Spleen (tissue), 11 donors: ENCODE results near the gene ARSI. TPM values are rescaled to one million over a fixed set of nuclear protein-coding genes. Genes with fewer than 3 reads are reported as not detected.

Source experiments
- DNase-seq: peaks from one replicate; pipeline ENCODE4 v3.0.0-alpha.2; 2020
- H3K27ac ChIP-seq, 8 donors: fragments of 200-600 bp; sonication (generic) in 7 of 8; 1 replicate in 4 of 8; 2 replicates in 4 of 8; pipeline versions ENCODE4 v1.5.0 to v1.8.0; 2016 to 2021; ENCODE audit warnings: inconsistent platforms in 4 of 8, mild to moderate bottlenecking in 4 of 8, moderate library complexity in 1 of 8
- H3K27me3 ChIP-seq, 7 donors: fragments of 200-600 bp; sonication (generic) in 6 of 7; replicated peaks in 1 of 7; 1 replicate in 4 of 7; 2 replicates in 3 of 7; pipeline versions ENCODE4 v1.5.0 to v1.8.0; 2016 to 2021; ENCODE audit warnings: inconsistent platforms in 3 of 7, mild to moderate bottlenecking in 1 of 7
- H3K36me3 ChIP-seq, 6 donors: fragments of 200-600 bp; sonication (generic) in 5 of 6; 1 replicate in 4 of 6; 2 replicates in 2 of 6; pipeline versions ENCODE4 v1.5.0 to v1.8.0; 2016 to 2021; ENCODE audit warnings: inconsistent platforms in 2 of 6
- H3K4me1 ChIP-seq, 6 donors: fragments of 200-600 bp; sonication (generic) in 5 of 6; 1 replicate in 3 of 6; 2 replicates in 3 of 6; pipeline versions ENCODE4 v1.5.0 to v1.8.0; 2016 to 2021; ENCODE audit warnings: inconsistent platforms in 3 of 6
- H3K4me3 ChIP-seq, 8 donors: fragments of 200-600 bp; sonication (generic) in 7 of 8; 1 replicate in 4 of 8; 2 replicates in 4 of 8; pipeline versions ENCODE4 v1.5.0 to v1.8.0; 2016 to 2021; ENCODE audit warnings: inconsistent platforms in 4 of 8, mild to moderate bottlenecking in 4 of 8, moderate library complexity in 2 of 8
- H3K9me3 ChIP-seq, 8 donors: fragments of 200-600 bp; sonication (generic) in 7 of 8; 1 replicate in 4 of 8; 2 replicates in 4 of 8; pipeline versions ENCODE4 v1.5.0 to v1.8.0; 2016 to 2021; ENCODE audit warnings: inconsistent platforms in 4 of 8
- POLR2A ChIP-seq, 3 donors: fragments of 450-650 bp; IDR thresholded peaks; one replicate each; pipeline ENCODE4 v1.5.1; 2017; ENCODE audit warnings: antibody characterized with exemption in 3 of 3, mild to moderate bottlenecking in 1 of 3
- POLR2AphosphoS5 ChIP-seq, 3 donors: sonication (generic); formaldehyde crosslinking; IDR thresholded peaks; one replicate each; pipeline ENCODE4 v1.5.1; 2017; ENCODE audit warnings: antibody characterized with exemption in 3 of 3
- WGBS, 5 donors: extraction: QIAGEN DNeasy Blood & Tissue Kit in 3 of 5; methylation state at CpG; one replicate each; pipeline versions ENCODE4 v1.1.5 to v1.1.7; 2013 to 2018; 5-methylcytosine and 5-hydroxymethylcytosine counted together
- intact Hi-C: fragments of 100-400 bp; cut with DNase I; formaldehyde crosslinking; loops from one replicate; pipeline ENCODE4 v1.15.0; 2023; ENCODE audit warnings: low total_unique reads
- polyA plus RNA-seq, 3 donors: library from polyadenylated mRNA; stranded (reverse); fragments of 200-250 nt; gene quantifications; one replicate each; pipeline ENCODE4 v1.2.1, GENCODE V29; 2013
- total RNA-seq, 7 donors: library from RNA; depleted of rRNA in 3 of 7; stranded (reverse); fragments of >200 nt in 3 of 7; fragmentation: NEBNext Ultra II Directional in 4 of 7; extraction: Animal tissue kit (Norgen Biotek cat#: 25700) in 4 of 7; gene quantifications; one replicate each; pipeline versions ENCODE4 v1.1.0 to v1.2.1, GENCODE V29; 2016 to 2021
- TF ChIP-seq, protein P1 (sequence below), 11 experiments: fragments of 200-600 bp in 7 of 11; fragments of 450-650 bp in 4 of 11; sonication (generic) in 4 of 11; IDR thresholded peaks in 8 of 11; conservative IDR thresholded peaks in 3 of 11; 1 replicate in 7 of 11; 2 replicates in 4 of 11; pipeline versions ENCODE4 v1.4.0 to v1.8.0; 2016 to 2021; ENCODE audit warnings: antibody characterized with exemption in 11 of 11, inconsistent platforms in 4 of 11, mild to moderate bottlenecking in 1 of 11
- donor health status: healthy with polysubstance abuse.
- donor health status: DM: no; HTN: no; CAD: no; lungs with moderate emphysema.
- donor health status: DM: no; HTN: no; CAD: no.
- donor health status: Bipolar disorder and iron deficiency.
- donor health status: healthy.
- donor health status: DM: no; HTN: no; CAD: no.
- donor health status: DM: yes; HTN: yes; CAD: no.

ARSI gene
- total and polyA plus RNA-seq, 10 donors, result 0.07 to 3.8 (median 0.92) TPM

DNA sequence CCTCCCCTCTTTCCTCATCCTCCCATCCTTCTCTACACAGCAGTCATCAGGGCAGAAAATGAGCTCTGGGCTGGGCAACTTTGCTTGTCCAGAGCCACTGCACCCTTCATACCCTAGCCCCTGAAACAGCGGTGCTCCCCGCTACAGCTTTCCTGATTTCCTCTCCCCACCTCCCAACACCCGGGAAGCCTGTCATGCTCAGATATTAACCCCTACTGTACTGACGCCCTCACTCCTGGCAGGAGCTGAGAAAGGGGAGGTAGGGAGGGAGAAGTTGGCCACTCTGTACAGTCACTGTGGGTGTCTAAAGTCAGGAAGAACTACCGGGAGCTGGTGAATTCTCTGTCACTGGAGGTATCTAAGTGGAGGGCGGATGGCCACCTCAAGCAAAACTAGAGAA is 13.9 kb downstream of the ARSI start:
- Histone ChIP-seq H3K4me1 (peaks cover 0 to 5% (median 0%) of the 10 kb centered on the region in 6 donors), H3K27me3 (peaks cover 0 to 14% (median 0%) of the 10 kb centered on the region in 7 donors), H3K9me3 (no peaks in the 10 kb centered on the region), H3K27ac (no peak overlapping the region), H3K4me3 (no peak overlapping the region), H3K36me3 (no peaks in the 10 kb centered on the region)
- TF ChIP-seq, protein P1, sequence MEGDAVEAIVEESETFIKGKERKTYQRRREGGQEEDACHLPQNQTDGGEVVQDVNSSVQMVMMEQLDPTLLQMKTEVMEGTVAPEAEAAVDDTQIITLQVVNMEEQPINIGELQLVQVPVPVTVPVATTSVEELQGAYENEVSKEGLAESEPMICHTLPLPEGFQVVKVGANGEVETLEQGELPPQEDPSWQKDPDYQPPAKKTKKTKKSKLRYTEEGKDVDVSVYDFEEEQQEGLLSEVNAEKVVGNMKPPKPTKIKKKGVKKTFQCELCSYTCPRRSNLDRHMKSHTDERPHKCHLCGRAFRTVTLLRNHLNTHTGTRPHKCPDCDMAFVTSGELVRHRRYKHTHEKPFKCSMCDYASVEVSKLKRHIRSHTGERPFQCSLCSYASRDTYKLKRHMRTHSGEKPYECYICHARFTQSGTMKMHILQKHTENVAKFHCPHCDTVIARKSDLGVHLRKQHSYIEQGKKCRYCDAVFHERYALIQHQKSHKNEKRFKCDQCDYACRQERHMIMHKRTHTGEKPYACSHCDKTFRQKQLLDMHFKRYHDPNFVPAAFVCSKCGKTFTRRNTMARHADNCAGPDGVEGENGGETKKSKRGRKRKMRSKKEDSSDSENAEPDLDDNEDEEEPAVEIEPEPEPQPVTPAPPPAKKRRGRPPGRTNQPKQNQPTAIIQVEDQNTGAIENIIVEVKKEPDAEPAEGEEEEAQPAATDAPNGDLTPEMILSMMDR (IDR thresholded peaks at IDR 0.05 in 8 of 11, conservative IDR thresholded peaks at IDR 0.05 in 3 of 11), result no peak
- TF ChIP-seq POLR2AphosphoS5 (IDR thresholded peaks at IDR 0.05) (no peak), POLR2A (IDR thresholded peaks at IDR 0.05) (no peak)
- DNase-seq, result no peak
- WGBS, 5 donors, result 58 to 66% (median 60%) methylated on average over 6 of the region's 6 CpGs
- intact Hi-C loops, result no loop called here

DNA sequence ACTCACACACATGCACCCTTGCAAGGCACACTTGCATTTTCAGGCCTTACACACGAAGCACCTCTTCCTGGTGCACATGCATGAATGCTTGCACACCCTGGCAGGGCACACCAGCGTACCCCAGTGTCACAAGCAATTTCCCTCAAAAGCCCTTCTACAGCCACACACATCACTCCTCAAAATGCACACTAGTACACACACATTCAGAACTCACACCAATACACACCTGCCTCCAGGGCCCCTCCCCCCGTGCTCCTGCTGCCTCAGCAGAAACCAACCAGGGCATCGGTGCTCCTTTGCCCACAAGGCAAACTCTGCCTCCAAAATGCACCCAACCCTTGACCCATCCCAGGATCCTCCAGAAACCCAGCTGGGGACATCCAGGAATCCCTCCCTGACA is 14.3 kb downstream of the ARSI start:
- peaks cover 0 to 5% (median 0%) of the 10 kb centered on the region in 6 donors for H3K4me1 ChIP-seq
- TF ChIP-seq POLR2AphosphoS5 (IDR thresholded peaks at IDR 0.05), result no peak
- TF ChIP-seq, protein P1 (IDR thresholded peaks at IDR 0.05 in 8 of 11, conservative IDR thresholded peaks at IDR 0.05 in 3 of 11), result no peak
- no peak for TF ChIP-seq POLR2A (IDR thresholded peaks at IDR 0.05)
- WGBS, 5 donors, result 81 to 91% (median 87%) methylated on average over 4 of the region's 4 CpGs
- H3K9me3 ChIP-seq, result no peaks in the 10 kb centered on the region
- intact Hi-C loops, result no loop called here
- H3K36me3 ChIP-seq, result no peaks in the 10 kb centered on the region
- H3K27ac ChIP-seq, result no peak overlapping the region
- no peak overlapping the region for H3K4me3 ChIP-seq
- DNase-seq, result peak; percentile 30
- H3K27me3 ChIP-seq, result peaks cover 0 to 14% (median 0%) of the 10 kb centered on the region in 7 donors

DNA sequence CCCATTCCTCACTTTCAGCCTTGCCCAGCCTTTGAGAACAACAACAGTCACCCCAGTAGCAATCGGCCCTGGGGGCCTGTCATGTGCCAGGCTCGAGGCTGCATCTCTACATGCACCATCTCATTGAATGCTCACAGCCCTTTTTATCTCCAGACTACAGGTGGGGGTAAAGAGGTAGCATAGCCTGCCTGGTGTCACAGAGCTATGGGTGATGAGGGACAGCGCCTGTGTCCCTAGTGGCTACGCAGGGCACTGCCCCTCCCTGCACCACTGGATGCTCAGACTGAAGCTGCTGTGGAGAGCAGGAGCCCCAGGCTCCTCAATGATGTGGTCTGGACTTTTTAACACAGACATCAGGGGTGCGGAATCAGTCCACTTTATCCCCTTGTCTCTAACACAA is 15.9 kb downstream of the ARSI start:
- Histone ChIP-seq H3K9me3 (no peaks in the 10 kb centered on the region), H3K27ac (no peak overlapping the region), H3K4me1 (peaks cover 0 to 5% (median 0%) of the 10 kb centered on the region in 6 donors), H3K4me3 (no peak overlapping the region), H3K36me3 (no peaks in the 10 kb centered on the region), H3K27me3 (peaks cover 0 to 14% (median 0%) of the 10 kb centered on the region in 7 donors)
- TF ChIP-seq POLR2A (IDR thresholded peaks at IDR 0.05), result no peak
- TF ChIP-seq POLR2AphosphoS5 (IDR thresholded peaks at IDR 0.05), result no peak
- TF ChIP-seq, protein P1 (IDR thresholded peaks at IDR 0.05 in 8 of 11, conservative IDR thresholded peaks at IDR 0.05 in 3 of 11), result peak in 1 of 11 experiments; percentile 13
- 66 to 85% (median 77%) methylated on average over 4 to 5 of the region's 5 CpGs for WGBS, 5 donors
- intact Hi-C loops, result no loop called here
- DNase-seq, result peak; percentile 40

- DNase-seq, result peak; percentile 57
- no peak overlapping the region for H3K4me3 ChIP-seq
- WGBS, 5 donors, result 82 to 99% (median 92%) methylated on average over 6 to 7 of the region's 7 CpGs
- no peaks in the 10 kb centered on the region for H3K9me3 ChIP-seq
- TF ChIP-seq POLR2A (IDR thresholded peaks at IDR 0.05), result no peak
- TF ChIP-seq, protein P1 (IDR thresholded peaks at IDR 0.05 in 8 of 11, conservative IDR thresholded peaks at IDR 0.05 in 3 of 11), result no peak
- no peak for TF ChIP-seq POLR2AphosphoS5 (IDR thresholded peaks at IDR 0.05)
- peaks cover 0 to 7% (median 0%) of the 10 kb centered on the region in 7 donors for H3K27me3 ChIP-seq
- no peaks in the 10 kb centered on the region for H3K36me3 ChIP-seq
- H3K27ac ChIP-seq, result no peak overlapping the region
- intact Hi-C loops, result no loop called here
- H3K4me1 ChIP-seq, result peaks cover 0 to 5% (median 0%) of the 10 kb centered on the region in 6 donors
These were observed 17.6 kb downstream of the ARSI start for GRCh38 chr5:150285114-150285513.
